NB4 (cell line): Measurements from ENCODE around the gene IL10RA.

Experiments
- DNase-seq: peaks from one replicate; pipeline ENCODE4 v3.0.0; 2010; ENCODE audit warnings: low read depth
- H3K4me3 ChIP-seq: one replicate; pipeline ENCODE4 v1.5.1; 2011; ENCODE audit warnings: mild to moderate bottlenecking, low read depth, low read length, moderate library complexity
- MYC ChIP-seq: IDR thresholded peaks from 2 replicates; pipeline ENCODE4 v1.6.1; 2011; ENCODE audit warnings: low read depth, low read length
- POLR2A ChIP-seq: IDR thresholded peaks from 2 replicates; pipeline ENCODE4 v1.6.1; 2011; ENCODE audit warnings: mild to moderate bottlenecking; ENCODE audit not compliant: insufficient read length; ENCODE audit errors: extremely low read depth
- TF ChIP-seq, protein P1 (sequence below): IDR thresholded peaks from 2 replicates; pipeline ENCODE4 v1.6.1; 2011; ENCODE audit warnings: low read depth, low read length
- TF ChIP-seq, protein P2 (sequence below): IDR thresholded peaks from one replicate; pipeline ENCODE4 v1.5.1; 2012; ENCODE audit warnings: low read depth, low read length

IL10RA gene

DNA sequence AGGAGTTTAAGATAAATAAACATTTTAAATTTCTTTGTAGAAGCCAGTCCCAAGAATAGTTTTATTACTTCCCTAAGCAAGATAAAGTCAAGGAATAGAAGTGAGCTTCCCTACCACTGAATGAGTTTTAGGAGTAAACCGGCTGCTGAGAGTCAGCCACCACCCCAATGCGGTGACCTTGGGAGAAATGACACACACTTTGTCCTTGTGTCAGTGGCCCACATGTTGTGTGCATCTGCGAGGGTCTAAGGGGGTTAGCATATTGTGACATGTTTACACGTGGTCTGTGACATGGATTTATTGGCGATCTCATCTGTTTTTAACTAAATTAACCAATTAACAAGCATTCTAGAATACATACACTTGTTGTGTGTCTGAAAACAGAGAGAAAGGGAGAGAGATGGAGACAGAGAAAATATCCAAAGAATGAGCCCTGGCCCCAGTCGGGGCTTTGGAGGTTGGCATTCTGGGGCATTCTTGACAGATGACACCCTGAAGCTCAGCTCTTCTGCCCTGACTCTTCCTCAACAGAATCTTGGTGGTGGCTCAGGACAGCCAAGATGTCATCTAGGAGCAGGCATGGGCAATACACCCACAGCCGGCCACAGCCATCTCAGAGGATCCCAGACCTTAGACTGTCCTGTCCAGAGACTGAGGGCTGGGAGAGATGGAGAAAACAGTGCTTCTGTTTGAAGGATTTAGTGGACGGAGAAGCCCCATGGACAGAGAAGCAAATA, 60.9 kb downstream of the IL10RA start:
- TF ChIP-seq MYC (no peak), POLR2A (no peak)
- TF ChIP-seq, protein P1, sequence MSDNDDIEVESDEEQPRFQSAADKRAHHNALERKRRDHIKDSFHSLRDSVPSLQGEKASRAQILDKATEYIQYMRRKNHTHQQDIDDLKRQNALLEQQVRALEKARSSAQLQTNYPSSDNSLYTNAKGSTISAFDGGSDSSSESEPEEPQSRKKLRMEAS: no peak
- TF ChIP-seq, protein P2, sequence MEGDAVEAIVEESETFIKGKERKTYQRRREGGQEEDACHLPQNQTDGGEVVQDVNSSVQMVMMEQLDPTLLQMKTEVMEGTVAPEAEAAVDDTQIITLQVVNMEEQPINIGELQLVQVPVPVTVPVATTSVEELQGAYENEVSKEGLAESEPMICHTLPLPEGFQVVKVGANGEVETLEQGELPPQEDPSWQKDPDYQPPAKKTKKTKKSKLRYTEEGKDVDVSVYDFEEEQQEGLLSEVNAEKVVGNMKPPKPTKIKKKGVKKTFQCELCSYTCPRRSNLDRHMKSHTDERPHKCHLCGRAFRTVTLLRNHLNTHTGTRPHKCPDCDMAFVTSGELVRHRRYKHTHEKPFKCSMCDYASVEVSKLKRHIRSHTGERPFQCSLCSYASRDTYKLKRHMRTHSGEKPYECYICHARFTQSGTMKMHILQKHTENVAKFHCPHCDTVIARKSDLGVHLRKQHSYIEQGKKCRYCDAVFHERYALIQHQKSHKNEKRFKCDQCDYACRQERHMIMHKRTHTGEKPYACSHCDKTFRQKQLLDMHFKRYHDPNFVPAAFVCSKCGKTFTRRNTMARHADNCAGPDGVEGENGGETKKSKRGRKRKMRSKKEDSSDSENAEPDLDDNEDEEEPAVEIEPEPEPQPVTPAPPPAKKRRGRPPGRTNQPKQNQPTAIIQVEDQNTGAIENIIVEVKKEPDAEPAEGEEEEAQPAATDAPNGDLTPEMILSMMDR: no peak
- no peak for DNase-seq
- H3K4me3 ChIP-seq: no peak overlapping the region

DNA sequence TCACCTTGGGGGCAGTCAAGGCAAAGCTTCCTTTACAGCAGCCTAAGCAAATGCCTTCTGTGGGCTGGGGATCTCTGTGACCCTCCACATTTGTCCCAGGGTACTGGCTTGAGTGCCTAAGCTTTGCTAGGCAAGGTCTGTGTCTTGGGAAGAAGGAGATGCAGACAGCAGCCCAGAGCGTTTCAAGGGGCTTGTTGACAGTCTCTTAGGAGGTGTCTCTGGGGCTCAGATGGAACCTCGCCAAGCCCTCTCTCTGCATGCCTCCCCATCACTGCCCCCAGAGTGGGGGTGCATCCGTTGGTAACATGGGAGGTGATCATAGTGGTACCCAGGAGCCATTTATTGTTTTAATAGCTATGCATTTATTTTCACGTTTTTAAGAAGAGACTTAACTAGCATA, 61.6 kb downstream of the IL10RA start:
- TF ChIP-seq, protein P1: no peak
- TF ChIP-seq POLR2A (no peak), MYC (no peak)
- TF ChIP-seq, protein P2: no peak
- H3K4me3 ChIP-seq: no peak overlapping the region
- DNase-seq: no peak

DNA sequence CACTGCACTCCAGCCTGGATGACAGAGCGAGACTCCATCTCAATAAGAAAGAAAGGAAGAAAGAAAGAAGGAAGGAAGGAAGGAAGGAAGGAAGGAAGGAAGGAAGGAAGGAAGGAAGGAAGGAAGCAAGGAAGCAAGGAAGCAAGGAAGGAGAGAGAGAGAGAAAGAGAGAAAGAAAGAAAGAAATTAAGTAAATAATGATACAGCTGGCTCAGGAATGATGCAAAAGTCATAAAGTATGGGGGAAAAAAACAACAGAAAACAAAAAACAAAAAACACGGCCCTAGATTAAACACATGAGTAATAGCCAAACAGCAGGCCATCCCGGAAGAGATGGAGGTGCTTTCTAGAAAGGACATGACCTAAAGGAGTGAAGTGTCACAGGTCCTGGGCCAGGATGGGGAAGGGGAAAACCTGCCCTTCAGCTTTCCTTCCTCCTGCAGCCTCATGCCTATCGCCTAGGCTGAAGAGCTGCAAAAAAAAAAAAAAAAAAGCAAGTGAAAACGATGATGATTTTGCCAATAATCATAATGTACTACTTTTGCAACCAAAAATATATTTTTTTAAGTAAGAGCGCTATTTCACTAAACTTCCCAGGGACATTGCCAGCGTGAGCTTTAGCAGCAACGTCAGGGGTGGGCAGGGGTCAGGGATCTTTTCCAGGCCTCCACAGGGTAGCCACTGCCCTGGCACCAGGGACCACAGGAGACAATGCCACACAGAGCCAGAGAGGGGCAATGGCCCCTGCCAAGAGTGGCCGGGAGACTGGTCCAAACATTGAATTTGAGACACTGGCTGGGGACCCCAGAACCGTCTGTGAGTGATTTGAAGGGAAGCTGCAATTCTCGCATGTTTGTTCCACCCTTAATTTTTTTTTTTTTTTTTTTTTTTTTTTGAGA, 62.5 kb downstream of the IL10RA start:
- no peak overlapping the region for H3K4me3 ChIP-seq
- TF ChIP-seq MYC: no peak
- TF ChIP-seq, protein P1: no peak
- TF ChIP-seq, protein P2: no peak
- TF ChIP-seq POLR2A: no peak
- DNase-seq: no peak

DNA sequence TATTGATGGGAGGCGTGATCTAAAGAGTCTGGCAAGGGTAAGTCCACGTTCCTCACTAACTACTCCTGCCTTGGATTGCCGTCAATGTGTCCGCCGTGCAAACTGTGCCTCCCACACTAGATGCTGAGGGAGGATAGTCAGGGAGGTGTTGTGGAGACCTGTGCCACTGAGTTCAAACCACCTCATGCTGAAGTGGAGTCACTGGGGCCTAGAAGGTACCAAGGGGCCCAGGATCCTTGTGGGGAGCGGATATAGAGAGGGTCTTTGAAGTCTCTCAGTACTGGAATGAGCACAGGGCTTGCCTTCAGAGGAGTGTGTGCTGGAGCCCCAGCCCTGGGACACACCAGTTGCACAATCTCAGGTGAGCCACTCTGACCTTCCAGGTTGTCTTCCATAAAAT, 63.6 kb downstream of the IL10RA start:
- no peak overlapping the region for H3K4me3 ChIP-seq
- TF ChIP-seq MYC: no peak
- TF ChIP-seq, protein P1: no peak
- TF ChIP-seq, protein P2: no peak
- TF ChIP-seq POLR2A: no peak
- DNase-seq: no peak

DNA sequence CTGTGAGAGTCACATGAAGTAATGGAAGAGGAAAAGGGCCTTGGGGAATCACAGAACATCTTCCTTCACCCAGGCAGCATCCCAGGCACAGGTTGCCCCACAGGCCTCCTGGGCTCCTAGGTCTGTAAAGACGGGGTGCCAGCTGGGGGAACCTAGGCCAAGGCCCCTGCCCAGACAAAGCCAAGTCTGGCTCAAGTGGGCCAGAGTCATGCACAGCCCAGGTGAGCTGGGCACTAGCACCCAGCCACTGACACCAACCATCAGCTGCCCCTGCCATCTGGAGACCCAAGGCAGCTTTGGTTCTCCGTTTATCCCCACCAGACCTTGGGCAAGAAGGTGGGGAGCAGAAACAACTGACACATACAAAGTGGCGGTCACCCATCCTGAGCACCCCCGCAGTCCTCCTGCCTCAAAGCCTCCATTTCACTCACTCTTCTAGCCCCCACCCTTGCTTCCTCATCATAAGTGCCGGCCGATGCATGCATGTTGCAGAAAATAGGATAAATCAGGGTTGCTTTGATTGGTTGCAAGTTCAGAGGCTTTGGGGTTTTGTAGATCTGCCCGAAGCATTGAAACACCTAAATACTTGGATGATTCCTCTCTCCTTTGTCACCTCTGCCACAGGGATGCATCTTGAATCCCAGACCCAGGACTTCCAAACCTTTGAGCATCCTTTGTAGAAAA, 64.2 kb downstream of the IL10RA start:
- no peak overlapping the region for H3K4me3 ChIP-seq
- TF ChIP-seq MYC: no peak
- TF ChIP-seq POLR2A: no peak
- TF ChIP-seq, protein P2: no peak
- no peak for DNase-seq
